Neutrophil (primary cell): ENCODE results near the gene SRXN1.
A peak's percentile ranks its signal among the peaks of the same experiment; 100 is the strongest.

Experiments
- H3K27ac ChIP-seq: fragments of 200-600 bp; sonication (generic); 2 replicates; pipeline ENCODE4 v1.5.1; 2016; ENCODE audit warnings: mild to moderate bottlenecking, moderate library complexity
- H3K27me3 ChIP-seq: fragments of 200-600 bp; sonication (generic); 2 replicates; pipeline ENCODE4 v1.6.0; 2016; ENCODE audit warnings: mild to moderate bottlenecking
- H3K36me3 ChIP-seq: fragments of 200-600 bp; sonication (generic); 2 replicates; pipeline ENCODE4 v1.5.1; 2017
- H3K4me1 ChIP-seq, 2 experiments: fragments of 200-600 bp in 1 of 2; sonication (generic) in 1 of 2; 1 replicate in 1 of 2; 2 replicates in 1 of 2; pipeline versions ENCODE4 v1.5.1 to v1.6.1; 2013 to 2016; ENCODE audit warnings: low read depth in 1 of 2, low read length in 1 of 2, mild to moderate bottlenecking in 1 of 2, moderate library complexity in 1 of 2; ENCODE audit not compliant: control insufficient read depth in 1 of 2, insufficient read depth in 1 of 2
- H3K4me3 ChIP-seq, 2 experiments: fragments of 200-600 bp in 1 of 2; sonication (generic) in 1 of 2; 1 replicate in 1 of 2; 2 replicates in 1 of 2; pipeline ENCODE4 v1.5.1; 2013 to 2016; ENCODE audit warnings: low read depth in 1 of 2, low read length in 1 of 2, mild to moderate bottlenecking in 1 of 2, moderate library complexity in 1 of 2
- H3K9me3 ChIP-seq: fragments of 200-600 bp; sonication (generic); 2 replicates; pipeline ENCODE4 v1.5.1; 2016
- CTCF ChIP-seq: fragments of 200-600 bp; sonication (generic); IDR thresholded peaks from 2 replicates; pipeline ENCODE4 v1.5.1; 2016; ENCODE audit warnings: antibody characterized with exemption

Gene SRXN1

GRCh38 chr20:652615-653109 is 338 bp downstream of the SRXN1 start:
- no peaks in the 10 kb centered on the region for H3K9me3 ChIP-seq
- peaks cover 24 to 35% of the 10 kb centered on the region in 2 experiments for H3K4me1 ChIP-seq
- TF ChIP-seq CTCF = no peak
- peaks cover 25% of the 10 kb centered on the region for H3K36me3 ChIP-seq
- H3K4me3 ChIP-seq = peak overlapping the region; percentile 82 to 98
- H3K27ac ChIP-seq = peak overlapping the region; percentile 91
- peaks cover 21% of the 10 kb centered on the region for H3K27me3 ChIP-seq

GRCh38 chr20:651713-652614 is 1.0 kb downstream of the SRXN1 start:
- no peaks in the 10 kb centered on the region for H3K9me3 ChIP-seq
- peaks cover 24 to 35% of the 10 kb centered on the region in 2 experiments for H3K4me1 ChIP-seq
- peak overlapping the region; percentile 91 for H3K27ac ChIP-seq
- H3K36me3 ChIP-seq = peaks cover 32% of the 10 kb centered on the region
- peak overlapping the region; percentile 82 to 98 for H3K4me3 ChIP-seq
- H3K27me3 ChIP-seq = peaks cover 21% of the 10 kb centered on the region
- no peak for TF ChIP-seq CTCF

- no peaks in the 10 kb centered on the region for H3K9me3 ChIP-seq
- H3K27me3 ChIP-seq = peaks cover 21% of the 10 kb centered on the region
- no peak overlapping the region for H3K4me3 ChIP-seq
- peaks cover 35% of the 10 kb centered on the region for H3K36me3 ChIP-seq
- TF ChIP-seq CTCF = no peak
- peak overlapping the region; percentile 28 for H3K27ac ChIP-seq
- H3K4me1 ChIP-seq = peaks cover 24 to 34% of the 10 kb centered on the region in 2 experiments
Measured at GRCh38 chr20:650954-651353, 2.0 kb downstream of the SRXN1 start.

GRCh38 chr20:650281-650680 is 2.7 kb downstream of the SRXN1 start:
- Histone ChIP-seq H3K4me1 (peaks cover 24 to 34% of the 10 kb centered on the region in 2 experiments), H3K27ac (no peak overlapping the region), H3K27me3 (peaks cover 14% of the 10 kb centered on the region), H3K4me3 (no peak overlapping the region), H3K9me3 (no peaks in the 10 kb centered on the region), H3K36me3 (peaks cover 35% of the 10 kb centered on the region)
- no peak for TF ChIP-seq CTCF

GRCh38 chr20:647479-648019 is 5.5 kb downstream of the SRXN1 start:
- no peak for TF ChIP-seq CTCF
- Histone ChIP-seq H3K36me3 (peaks cover 35% of the 10 kb centered on the region), H3K27ac (peak overlapping the region; percentile 41)

More at GRCh38 chr20:647479-648019, 5.5 kb downstream of the SRXN1 start:
- Histone ChIP-seq H3K4me1 (peaks cover 11 to 21% of the 10 kb centered on the region in 2 experiments), H3K9me3 (no peaks in the 10 kb centered on the region), H3K27me3 (peaks cover 24% of the 10 kb centered on the region), H3K4me3 (no peak overlapping the region)
